DMS79 (cell line): Measurements from ENCODE around the gene UBE2L5.

ENCODE experiments used
- DNase-seq: peaks from one replicate; lab custom pipeline; 2025; lab: John Stamatoyannopoulos, UW

Gene UBE2L5

DNA sequence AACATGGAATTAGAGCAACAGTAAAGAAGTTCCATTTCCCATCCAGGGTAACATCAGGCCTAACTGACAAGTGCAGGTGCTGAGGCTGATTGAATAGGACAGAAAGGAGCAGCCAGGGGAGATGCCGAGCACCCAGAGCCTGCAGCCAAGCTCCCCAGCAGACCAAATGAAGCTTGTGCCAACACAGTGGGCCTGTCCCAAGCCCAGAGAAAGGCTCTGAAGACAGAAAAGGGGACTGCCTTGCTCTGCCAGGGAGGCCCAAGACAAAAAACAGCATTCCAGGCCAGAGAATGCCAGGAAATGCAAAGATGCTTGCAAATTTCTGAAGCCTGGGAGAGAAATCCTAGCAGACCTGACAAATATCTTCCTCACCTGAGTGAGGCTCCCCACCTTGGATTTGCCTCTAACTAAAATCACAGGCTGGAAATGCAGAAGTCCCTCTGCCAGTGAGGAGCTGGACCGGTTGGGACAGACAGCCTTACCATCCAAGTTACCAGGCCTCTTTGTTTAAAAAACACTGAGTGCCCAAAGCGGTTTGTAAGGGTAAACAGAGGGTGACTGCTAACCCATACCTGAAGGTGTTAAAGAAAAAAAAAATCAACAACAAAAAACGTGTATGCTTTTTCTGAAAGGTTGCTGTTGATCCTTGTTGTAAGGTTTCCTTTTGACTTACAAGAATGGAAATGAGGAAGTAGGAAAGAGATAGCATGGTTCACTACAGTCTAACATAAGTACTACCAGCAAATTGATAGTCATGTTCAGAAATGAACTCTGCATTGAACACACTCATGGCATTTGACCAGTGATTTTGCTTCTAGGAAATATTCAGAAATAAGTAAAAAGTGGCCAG is 55.3 kb downstream of the UBE2L5 start:
- DNase-seq: no peak
